ENCODE measurements around the gene PLAGL2.
"Not testable (repeated sequence)": the region's sequence is repeated elsewhere in the genome, so short reads cannot be mapped to it uniquely, and the experiment has no call there.

Gene PLAGL2

GRCh38 chr20:32207626-32208498 lies at the start of gene PLAGL2, which contains the start of gene POFUT1:
PLAGL2 (minus strand) TSS chr20:32207743; CDS start chr20:32202178, 5,565 bp downstream.
POFUT1 (plus strand) TSS chr20:32207880; CDS start chr20:32207942, 62 bp downstream.
- no peaks in the 10 kb centered on the region for H3K27me3 ChIP-seq (ENCODE audit: control insufficient read depth, insufficient read depth, low read length)
- peak within 1 kb of the TSS; percentile 87 for H3K4me3 ChIP-seq (ENCODE audit: low read depth, low read length)
- H3K9me3 ChIP-seq (ENCODE audit: control insufficient read depth, insufficient read depth, low read depth, low read length) = no peaks in the 10 kb centered on the region
- H3K4me1 ChIP-seq (ENCODE audit: control insufficient read depth, insufficient read depth, low read length) = peaks cover 38% of the 10 kb centered on the region
- H3K36me3 ChIP-seq (ENCODE audit: control insufficient read depth, insufficient read depth, low read length) = peaks cover 42% of the 10 kb centered on the region
- peak within 1 kb of the TSS; percentile 82 for H3K27ac ChIP-seq (ENCODE audit: low read depth, low read length)
- peak within 1 kb of the TSS; percentile 94 for H3K9ac ChIP-seq (ENCODE audit: low read length)

- H3K4me3 ChIP-seq (ENCODE audit: low read depth, low read length) = no peak overlapping the region
Observed at GRCh38 chr20:32252189-32252588, 44.6 kb upstream of the PLAGL2 start.

GRCh38 chr20:32251470-32251869 lies 43.9 kb upstream of the PLAGL2 start:
- Histone ChIP-seq H3K4me1 (ENCODE audit: control insufficient read depth, insufficient read depth, low read length) (peaks cover 3% of the 10 kb centered on the region; the same call in 1 of the 2 replicates), H3K4me3 (ENCODE audit: low read depth, low read length) (no peak overlapping the region), H3K9ac (ENCODE audit: low read length) (no peak overlapping the region)

More at GRCh38 chr20:32252189-32252588, 44.6 kb upstream of the PLAGL2 start:
- Histone ChIP-seq H3K4me1 (ENCODE audit: control insufficient read depth, insufficient read depth, low read length) (peaks cover 3% of the 10 kb centered on the region; the same call in 1 of the 2 replicates), H3K9me3 (ENCODE audit: control insufficient read depth, insufficient read depth, low read depth, low read length) (no peaks in the 10 kb centered on the region), H3K27me3 (ENCODE audit: control insufficient read depth, insufficient read depth, low read length) (no peaks in the 10 kb centered on the region), H3K36me3 (ENCODE audit: control insufficient read depth, insufficient read depth, low read length) (no peaks in the 10 kb centered on the region), H3K27ac (ENCODE audit: low read depth, low read length) (no peak overlapping the region), H3K9ac (ENCODE audit: low read length) (no peak overlapping the region)

GRCh38 chr20:32249030-32249738 lies 41.6 kb upstream of the PLAGL2 start:
- no peak overlapping the region for H3K4me3 ChIP-seq (ENCODE audit: low read depth, low read length)
- H3K9me3 ChIP-seq (ENCODE audit: control insufficient read depth, insufficient read depth, low read depth, low read length) = no peaks in the 10 kb centered on the region
- H3K4me1 ChIP-seq (ENCODE audit: control insufficient read depth, insufficient read depth, low read length) = no peaks in the 10 kb centered on the region
- no peaks in the 10 kb centered on the region for H3K36me3 ChIP-seq (ENCODE audit: control insufficient read depth, insufficient read depth, low read length)
- no peaks in the 10 kb centered on the region for H3K27me3 ChIP-seq (ENCODE audit: control insufficient read depth, insufficient read depth, low read length)
- H3K27ac ChIP-seq (ENCODE audit: low read depth, low read length) = no peak overlapping the region
- H3K9ac ChIP-seq (ENCODE audit: low read length) = no peak overlapping the region

More at GRCh38 chr20:32251470-32251869, 43.9 kb upstream of the PLAGL2 start:
- Histone ChIP-seq H3K9me3 (ENCODE audit: control insufficient read depth, insufficient read depth, low read depth, low read length) (no peaks in the 10 kb centered on the region), H3K27me3 (ENCODE audit: control insufficient read depth, insufficient read depth, low read length) (no peaks in the 10 kb centered on the region), H3K36me3 (ENCODE audit: control insufficient read depth, insufficient read depth, low read length) (no peaks in the 10 kb centered on the region), H3K27ac (ENCODE audit: low read depth, low read length) (no peak overlapping the region)

- Histone ChIP-seq H3K27me3 (ENCODE audit: control insufficient read depth, insufficient read depth, low read length) (no peaks in the 10 kb centered on the region), H3K27ac (ENCODE audit: low read depth, low read length) (no peak overlapping the region), H3K36me3 (ENCODE audit: control insufficient read depth, insufficient read depth, low read length) (no peaks in the 10 kb centered on the region), H3K9me3 (ENCODE audit: control insufficient read depth, insufficient read depth, low read depth, low read length) (no peaks in the 10 kb centered on the region), H3K4me1 (ENCODE audit: control insufficient read depth, insufficient read depth, low read length) (no peaks in the 10 kb centered on the region), H3K9ac (ENCODE audit: low read length) (no peak overlapping the region), H3K4me3 (ENCODE audit: low read depth, low read length) (no peak overlapping the region)
Observed at GRCh38 chr20:32248043-32248442, 40.5 kb upstream of the PLAGL2 start.

GRCh38 chr20:32246208-32246607 lies 38.7 kb upstream of the PLAGL2 start:
- H3K27me3 ChIP-seq (ENCODE audit: control insufficient read depth, insufficient read depth, low read length); H3K4me3 ChIP-seq (ENCODE audit: low read depth, low read length); H3K4me1 ChIP-seq (ENCODE audit: control insufficient read depth, insufficient read depth, low read length); H3K9me3 ChIP-seq (ENCODE audit: control insufficient read depth, insufficient read depth, low read depth, low read length); H3K27ac ChIP-seq (ENCODE audit: low read depth, low read length); H3K36me3 ChIP-seq (ENCODE audit: control insufficient read depth, insufficient read depth, low read length); H3K9ac ChIP-seq (ENCODE audit: low read length): not testable (repeated sequence)

GRCh38 chr20:32244959-32245358 lies 37.4 kb upstream of the PLAGL2 start:
- Histone ChIP-seq H3K27me3 (ENCODE audit: control insufficient read depth, insufficient read depth, low read length) (no peaks in the 10 kb centered on the region), H3K4me1 (ENCODE audit: control insufficient read depth, insufficient read depth, low read length) (peaks cover 7% of the 10 kb centered on the region), H3K27ac (ENCODE audit: low read depth, low read length) (no peak overlapping the region), H3K9ac (ENCODE audit: low read length) (no peak overlapping the region), H3K9me3 (ENCODE audit: control insufficient read depth, insufficient read depth, low read depth, low read length) (no peaks in the 10 kb centered on the region), H3K4me3 (ENCODE audit: low read depth, low read length) (no peak overlapping the region), H3K36me3 (ENCODE audit: control insufficient read depth, insufficient read depth, low read length) (no peaks in the 10 kb centered on the region)

- H3K27me3 ChIP-seq (ENCODE audit: control insufficient read depth, insufficient read depth, low read length) = no peaks in the 10 kb centered on the region
- no peaks in the 10 kb centered on the region for H3K9me3 ChIP-seq (ENCODE audit: control insufficient read depth, insufficient read depth, low read depth, low read length)
- no peak overlapping the region for H3K4me3 ChIP-seq (ENCODE audit: low read depth, low read length)
- H3K27ac ChIP-seq (ENCODE audit: low read depth, low read length) = no peak overlapping the region
- no peak overlapping the region for H3K9ac ChIP-seq (ENCODE audit: low read length)
- peaks cover 11% of the 10 kb centered on the region for H3K4me1 ChIP-seq (ENCODE audit: control insufficient read depth, insufficient read depth, low read length)
- no peaks in the 10 kb centered on the region for H3K36me3 ChIP-seq (ENCODE audit: control insufficient read depth, insufficient read depth, low read length)
Observed at GRCh38 chr20:32244150-32244823, 36.7 kb upstream of the PLAGL2 start.

GRCh38 chr20:32241807-32242206 lies 34.3 kb upstream of the PLAGL2 start:
- Histone ChIP-seq H3K9ac (ENCODE audit: low read length) (no peak overlapping the region), H3K4me1 (ENCODE audit: control insufficient read depth, insufficient read depth, low read length) (peaks cover 18% of the 10 kb centered on the region), H3K9me3 (ENCODE audit: control insufficient read depth, insufficient read depth, low read depth, low read length) (no peaks in the 10 kb centered on the region), H3K27ac (ENCODE audit: low read depth, low read length) (no peak overlapping the region), H3K4me3 (ENCODE audit: low read depth, low read length) (no peak overlapping the region), H3K27me3 (ENCODE audit: control insufficient read depth, insufficient read depth, low read length) (no peaks in the 10 kb centered on the region), H3K36me3 (ENCODE audit: control insufficient read depth, insufficient read depth, low read length) (no peaks in the 10 kb centered on the region)

- Histone ChIP-seq H3K27ac (ENCODE audit: low read depth, low read length) (no peak overlapping the region), H3K27me3 (ENCODE audit: control insufficient read depth, insufficient read depth, low read length) (no peaks in the 10 kb centered on the region), H3K9ac (ENCODE audit: low read length) (no peak overlapping the region), H3K4me3 (ENCODE audit: low read depth, low read length) (no peak overlapping the region), H3K9me3 (ENCODE audit: control insufficient read depth, insufficient read depth, low read depth, low read length) (no peaks in the 10 kb centered on the region), H3K36me3 (ENCODE audit: control insufficient read depth, insufficient read depth, low read length) (peaks cover 9% of the 10 kb centered on the region), H3K4me1 (ENCODE audit: control insufficient read depth, insufficient read depth, low read length) (peaks cover 18% of the 10 kb centered on the region)
Observed at GRCh38 chr20:32240205-32240604, 32.7 kb upstream of the PLAGL2 start.
